Smooth muscle cell (in vitro differentiated cells): ENCODE results near the gene AQP9. TPM values are rescaled to one million over a fixed set of nuclear protein-coding genes. Genes with fewer than 3 reads are reported as not detected.

Source experiments
- DNase-seq: peaks from one replicate; lab custom pipeline; 2025; ENCODE audit not compliant: unreplicated experiment; lab: John Stamatoyannopoulos, UW
- H2AFZ ChIP-seq: fragments of 200-600 bp; sonication (generic); 2 replicates; pipeline ENCODE4 v1.6.0; 2016; ENCODE audit warnings: antibody characterized with exemption, low read depth, mild to moderate bottlenecking
- H3F3A ChIP-seq: fragments of 200-600 bp; sonication (generic); 2 replicates; pipeline ENCODE4 v1.6.0; 2017; ENCODE audit warnings: antibody characterized with exemption, low read depth
- H3K27ac ChIP-seq: fragments of 200-600 bp; sonication (generic); 2 replicates; pipeline ENCODE4 v1.5.1; 2016; ENCODE audit warnings: low read depth, mild to moderate bottlenecking
- H3K27me3 ChIP-seq: fragments of 200-600 bp; sonication (generic); 2 replicates; pipeline ENCODE4 v1.6.1; 2016; ENCODE audit warnings: low read depth, mild to moderate bottlenecking
- H3K36me3 ChIP-seq: fragments of 200-600 bp; sonication (generic); 2 replicates; pipeline ENCODE4 v1.5.1; 2016; ENCODE audit warnings: low read depth
- H3K4me1 ChIP-seq: fragments of 200-600 bp; sonication (generic); 2 replicates; pipeline ENCODE4 v1.5.1; 2016; ENCODE audit warnings: low read depth
- H3K4me2 ChIP-seq: fragments of 200-600 bp; sonication (generic); 2 replicates; pipeline ENCODE4 v1.6.0; 2016; ENCODE audit warnings: mild to moderate bottlenecking
- H3K4me3 ChIP-seq: fragments of 200-600 bp; sonication (generic); 2 replicates; pipeline ENCODE4 v1.5.1; 2016; ENCODE audit warnings: mild to moderate bottlenecking
- H3K79me2 ChIP-seq: fragments of 200-600 bp; sonication (generic); 2 replicates; pipeline ENCODE4 v1.6.0; 2016; ENCODE audit warnings: low read depth, mild to moderate bottlenecking
- H3K9ac ChIP-seq: fragments of 200-600 bp; sonication (generic); 2 replicates; pipeline ENCODE4 v1.6.0; 2016; ENCODE audit warnings: low read depth
- H3K9me3 ChIP-seq: fragments of 200-600 bp; sonication (generic); replicated peaks from 2 replicates; pipeline ENCODE4 v1.5.1; 2016; ENCODE audit warnings: low read depth
- H4K20me1 ChIP-seq: fragments of 200-600 bp; sonication (generic); 2 replicates; pipeline ENCODE4 v1.6.0; 2016; ENCODE audit warnings: low read depth
- CTCF ChIP-seq: fragments of 200-600 bp; sonication (generic); IDR thresholded peaks from 2 replicates; pipeline ENCODE4 v1.5.1; 2017; ENCODE audit warnings: borderline replicate concordance, mild to moderate bottlenecking, antibody characterized with exemption; ENCODE audit not compliant: insufficient read depth, poor library complexity, severe bottlenecking
- WGBS: methylation state at CpG from one replicate; pipeline ENCODE4 v1.1.7; 2016; ENCODE audit warnings: low lambda C conversion rate; 5-methylcytosine and 5-hydroxymethylcytosine counted together
- polyA plus RNA-seq: library from polyadenylated mRNA; unstranded; fragments of >200 nt; fragmentation: Nextera tagmentation; extraction: Ambion mirVana; gene quantifications from 2 replicates; pipeline ENCODE4 v1.2.1, GENCODE V29; 2016
- total RNA-seq: library from RNA; depleted of rRNA; stranded (reverse); fragments of >200 nt; gene quantifications from 2 replicates; pipeline ENCODE4 v1.2.3, GENCODE V29; 2014

The AQP9 gene
- total and polyA plus RNA-seq, 2 experiments from 2014 or later, result 1.5 TPM; not detected in 1

GRCh38 chr15:58200739-58201138 lies 62.6 kb downstream of the AQP9 start:
- H3K9ac ChIP-seq, result no peak overlapping the region
- TF ChIP-seq CTCF, result no peak
- H3K36me3 ChIP-seq, result no peaks in the 10 kb centered on the region
- 88% methylated on average over 8 of the region's 8 CpGs for WGBS
- no peaks in the 10 kb centered on the region for H3F3A ChIP-seq
- H3K79me2 ChIP-seq, result no peaks in the 10 kb centered on the region
- no peaks in the 10 kb centered on the region for H3K27me3 ChIP-seq
- no peaks in the 10 kb centered on the region for H4K20me1 ChIP-seq
- H3K4me1 ChIP-seq, result no peaks in the 10 kb centered on the region
- H3K4me2 ChIP-seq, result no peak overlapping the region
- no peak overlapping the region for H3K4me3 ChIP-seq
- H2AFZ ChIP-seq, result no peak overlapping the region
- H3K27ac ChIP-seq, result no peak overlapping the region
- DNase-seq, result no peak
- no peaks in the 10 kb centered on the region for H3K9me3 ChIP-seq

GRCh38 chr15:58201516-58201915 lies 63.3 kb downstream of the AQP9 start:
- Histone ChIP-seq H4K20me1 (no peaks in the 10 kb centered on the region), H3K36me3 (no peaks in the 10 kb centered on the region), H3K27ac (no peak overlapping the region), H3K27me3 (no peaks in the 10 kb centered on the region), H3F3A (no peaks in the 10 kb centered on the region), H3K4me2 (no peak overlapping the region), H3K4me1 (no peaks in the 10 kb centered on the region), H3K9ac (no peak overlapping the region), H2AFZ (no peak overlapping the region), H3K4me3 (no peak overlapping the region), H3K79me2 (no peaks in the 10 kb centered on the region), H3K9me3 (no peaks in the 10 kb centered on the region)
- TF ChIP-seq CTCF, result no peak
- no peak for DNase-seq

GRCh38 chr15:58203537-58203936 lies 65.4 kb downstream of the AQP9 start:
- DNase-seq, result no peak
- WGBS, result 32% methylated on average over 4 of the region's 4 CpGs
- peak overlapping the region; percentile 45 for H3K4me2 ChIP-seq

More at GRCh38 chr15:58203537-58203936, 65.4 kb downstream of the AQP9 start:
- Histone ChIP-seq H3F3A (no peaks in the 10 kb centered on the region), H3K4me3 (no peak overlapping the region), H4K20me1 (no peaks in the 10 kb centered on the region), H3K4me1 (no peaks in the 10 kb centered on the region), H3K27ac (no peak overlapping the region), H3K9ac (no peak overlapping the region), H3K79me2 (no peaks in the 10 kb centered on the region), H3K27me3 (no peaks in the 10 kb centered on the region), H3K36me3 (no peaks in the 10 kb centered on the region), H2AFZ (no peak overlapping the region), H3K9me3 (no peaks in the 10 kb centered on the region)
- TF ChIP-seq CTCF, result no peak
